Left lung (tissue), 10 donors: ENCODE results near the gene PCDHGA12. TPM values are rescaled to one million over a fixed set of nuclear protein-coding genes. Genes with fewer than 3 reads are reported as not detected.
"Not testable (repeated sequence)": the region's sequence is repeated elsewhere in the genome, so short reads cannot be mapped to it uniquely, and the experiment has no call there.

Experiments
- ATAC-seq: fragments of 200-7000 bp; cut with Tn5 transposase; one replicate; pipeline ENCODE4 v1.9.1; 2020; ENCODE audit warnings: moderate library complexity
- DNase-seq, 4 donors: peaks; one replicate each; pipeline ENCODE4 v3.0.0-alpha.2; 2013 to 2020
- H3K27ac ChIP-seq, 2 donors: fragments of 200-600 bp; sonication (generic) in 1 of 2; one replicate each; pipeline versions ENCODE4 v1.5.0 to v1.8.0; 2020 to 2021
- H3K27me3 ChIP-seq, 2 donors: fragments of 200-600 bp; sonication (generic) in 1 of 2; one replicate each; pipeline versions ENCODE4 v1.5.0 to v1.8.0; 2020 to 2021
- H3K36me3 ChIP-seq, 2 donors: fragments of 200-600 bp; sonication (generic) in 1 of 2; one replicate each; pipeline versions ENCODE4 v1.5.0 to v1.8.0; 2020 to 2021
- H3K4me1 ChIP-seq, 2 donors: fragments of 200-600 bp; one replicate each; pipeline ENCODE4 v1.8.0; 2021
- H3K4me3 ChIP-seq, 2 donors: fragments of 200-600 bp; sonication (generic) in 1 of 2; one replicate each; pipeline versions ENCODE4 v1.5.0 to v1.8.0; 2020 to 2021; ENCODE audit warnings: mild to moderate bottlenecking in 1 of 2
- H3K9me3 ChIP-seq, 2 donors: fragments of 200-600 bp; sonication (generic) in 1 of 2; one replicate each; pipeline versions ENCODE4 v1.5.0 to v1.8.0; 2020 to 2021
- CTCF ChIP-seq, 2 donors: fragments of 200-600 bp; sonication (generic) in 1 of 2; IDR thresholded peaks; one replicate each; pipeline versions ENCODE4 v1.5.0 to v1.8.0; 2021; ENCODE audit warnings: antibody characterized with exemption in 2 of 2
- intact Hi-C, 2 donors: fragments of 100-400 bp; cut with DNase I; formaldehyde crosslinking; loops; one replicate each; pipeline versions ENCODE4 v1.11.2 to v1.14.2; 2022
- polyA plus RNA-seq, 6 donors: library from polyadenylated mRNA; unstranded; fragments of 120-200 nt; gene quantifications; one replicate each; pipeline ENCODE4 v1.2.1, GENCODE V29; 2013; ENCODE audit not compliant: insufficient read length in 6 of 6
- total RNA-seq, 2 donors: library from RNA; stranded (reverse); fragmentation: NEBNext Ultra II Directional; extraction: Animal tissue kit (Norgen Biotek cat#: 25700); gene quantifications; one replicate each; pipeline ENCODE4 v1.2.1, GENCODE V29; 2021
- donor health status: DM: no; HTN: yes; CAD: no.
- donor health status: DM: no; HTN: no; CAD: no.

PCDHGA12 gene
- total and polyA plus RNA-seq, 8 donors, result 2.0 to 6.0 (median 3.8) TPM

GRCh38 chr5:141402553-141403243 is 27.6 kb upstream of the PCDHGA12 start, which contains the start of gene PCDHGA9:
PCDHGA9 (plus strand) TSS chr5:141402778; CDS start chr5:141402953, 175 bp downstream.
- DNase-seq, result peak in 1 of 4 donors; percentile 18
- Histone ChIP-seq H3K9me3 (peaks cover 3 to 76% of the 10 kb centered on the region in 2 donors), H3K36me3 (peaks cover 0 to 7% of the 10 kb centered on the region in 2 donors), H3K27me3 (peaks cover 23 to 92% of the 10 kb centered on the region in 2 donors), H3K27ac (no peak within 1 kb of the TSS), H3K4me1 (no peaks in the 10 kb centered on the region), H3K4me3 (peak within 1 kb of the TSS in 1 of 2 donors; percentile 9)
- ATAC-seq, result peak; percentile 60
- intact Hi-C loops, result no loop called here
- peak in 1 of 2 donors; percentile 11 for TF ChIP-seq CTCF (IDR thresholded peaks at IDR 0.05)

DNA sequence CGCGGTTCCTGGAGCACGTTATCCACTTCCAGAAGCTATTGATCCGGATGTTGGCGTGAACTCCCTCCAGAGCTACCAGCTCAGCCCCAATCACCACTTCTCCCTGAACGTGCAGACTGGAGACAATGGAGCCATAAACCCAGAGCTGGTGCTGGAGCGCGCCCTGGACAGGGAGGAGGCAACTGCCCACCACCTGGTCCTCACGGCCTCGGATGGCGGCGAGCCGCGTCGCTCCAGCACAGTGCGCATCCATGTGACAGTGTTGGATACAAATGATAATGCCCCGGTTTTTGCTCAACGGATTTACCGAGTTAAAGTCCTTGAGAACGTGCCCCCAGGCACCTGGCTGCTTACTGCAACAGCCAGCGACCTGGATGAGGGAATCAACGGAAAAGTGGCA is 26.9 kb upstream of the PCDHGA12 start:
- no peak overlapping the region for H3K4me3 ChIP-seq
- H3K4me1 ChIP-seq, result no peaks in the 10 kb centered on the region
- no peak overlapping the region for H3K27ac ChIP-seq
- H3K27me3 ChIP-seq, result peaks cover 25 to 94% of the 10 kb centered on the region in 2 donors
- ATAC-seq, result no peak
- H3K9me3 ChIP-seq, result peaks cover 3 to 79% of the 10 kb centered on the region in 2 donors
- DNase-seq, result no peak
- TF ChIP-seq CTCF (IDR thresholded peaks at IDR 0.05), result no peak
- H3K36me3 ChIP-seq, result peaks cover 0 to 7% of the 10 kb centered on the region in 2 donors
- intact Hi-C loops, result no loop called here

- not testable (repeated sequence) for H3K27ac ChIP-seq
- DNase-seq, result peak in 2 of 4 donors; percentile 45 to 85
Observed at GRCh38 chr5:141407790-141408505, 22.4 kb upstream of the PCDHGA12 start, which contains the start of gene PCDHGB6. PCDHGB6 (plus strand) TSS chr5:141408021; CDS start chr5:141408203, 182 bp downstream.

DNA sequence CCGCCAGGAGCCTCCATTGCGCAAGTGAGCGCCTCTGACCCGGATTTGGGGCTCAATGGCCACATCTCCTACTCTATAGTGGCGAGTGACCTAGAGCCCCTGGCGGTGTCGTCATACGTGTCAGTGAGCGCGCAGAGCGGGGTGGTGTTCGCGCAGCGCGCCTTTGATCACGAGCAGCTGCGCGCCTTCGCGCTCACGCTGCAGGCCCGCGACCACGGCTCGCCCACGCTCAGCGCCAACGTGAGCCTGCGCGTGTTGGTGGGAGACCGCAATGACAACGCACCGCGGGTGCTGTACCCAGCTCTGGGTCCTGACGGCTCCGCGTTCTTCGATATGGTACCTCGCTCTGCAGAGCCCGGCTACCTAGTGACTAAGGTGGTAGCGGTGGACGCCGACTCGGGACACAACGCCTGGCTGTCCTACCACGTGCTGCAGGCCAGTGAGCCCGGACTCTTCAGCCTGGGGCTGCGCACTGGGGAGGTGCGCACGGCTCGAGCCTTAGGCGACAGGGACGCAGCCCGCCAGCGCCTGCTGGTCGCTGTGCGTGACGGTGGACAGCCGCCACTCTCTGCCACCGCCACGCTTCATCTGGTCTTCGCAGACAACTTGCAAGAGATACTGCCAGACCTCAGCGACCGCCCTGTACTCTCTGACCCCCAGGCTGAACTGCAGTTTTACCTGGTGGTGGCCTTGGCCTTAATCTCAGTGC is 20.6 kb upstream of the PCDHGA12 start:
- H3K27ac ChIP-seq, result no peak overlapping the region
- no peak for TF ChIP-seq CTCF (IDR thresholded peaks at IDR 0.05)
- ATAC-seq (no peak), DNase-seq (peak in 1 of 4 donors; percentile 63)
- peaks cover 0 to 68% of the 10 kb centered on the region in 2 donors for H3K9me3 ChIP-seq
- peaks cover 0 to 5% of the 10 kb centered on the region in 2 donors for H3K4me1 ChIP-seq
- H3K36me3 ChIP-seq, result no peaks in the 10 kb centered on the region
- intact Hi-C loops, result loop anchor here in 1 of 2 donors (10.0 kb wide), 2 partner anchors 115 to 155 kb away; no protein-coding TSS in a partner anchor
- peaks cover 23 to 90% of the 10 kb centered on the region in 2 donors for H3K27me3 ChIP-seq
- no peak overlapping the region for H3K4me3 ChIP-seq

More at GRCh38 chr5:141407790-141408505, 22.4 kb upstream of the PCDHGA12 start, which contains the start of gene PCDHGB6:
- intact Hi-C loops, H3K36me3 ChIP-seq, H3K4me1 ChIP-seq: not testable (repeated sequence)
- Histone ChIP-seq H3K9me3 (peaks cover 0 to 70% of the 10 kb centered on the region in 2 donors), H3K4me3 (peak within 1 kb of the TSS; percentile 12 to 33), H3K27me3 (peaks cover 22 to 90% of the 10 kb centered on the region in 2 donors)
- peak; percentile 34 to 52 for TF ChIP-seq CTCF (IDR thresholded peaks at IDR 0.05)
- ATAC-seq, result peak; percentile 96
